NCI-H2081 (cell line): ENCODE measurements around the gene PARN.
"Not testable (repeated sequence)": the region's sequence is repeated elsewhere in the genome, so short reads cannot be mapped to it uniquely, and the experiment has no call there.

ENCODE experiments used
- DNase-seq, 2 experiments: peaks; one replicate each; lab custom pipeline; 2025; lab: John Stamatoyannopoulos, UW

The PARN gene

DNA sequence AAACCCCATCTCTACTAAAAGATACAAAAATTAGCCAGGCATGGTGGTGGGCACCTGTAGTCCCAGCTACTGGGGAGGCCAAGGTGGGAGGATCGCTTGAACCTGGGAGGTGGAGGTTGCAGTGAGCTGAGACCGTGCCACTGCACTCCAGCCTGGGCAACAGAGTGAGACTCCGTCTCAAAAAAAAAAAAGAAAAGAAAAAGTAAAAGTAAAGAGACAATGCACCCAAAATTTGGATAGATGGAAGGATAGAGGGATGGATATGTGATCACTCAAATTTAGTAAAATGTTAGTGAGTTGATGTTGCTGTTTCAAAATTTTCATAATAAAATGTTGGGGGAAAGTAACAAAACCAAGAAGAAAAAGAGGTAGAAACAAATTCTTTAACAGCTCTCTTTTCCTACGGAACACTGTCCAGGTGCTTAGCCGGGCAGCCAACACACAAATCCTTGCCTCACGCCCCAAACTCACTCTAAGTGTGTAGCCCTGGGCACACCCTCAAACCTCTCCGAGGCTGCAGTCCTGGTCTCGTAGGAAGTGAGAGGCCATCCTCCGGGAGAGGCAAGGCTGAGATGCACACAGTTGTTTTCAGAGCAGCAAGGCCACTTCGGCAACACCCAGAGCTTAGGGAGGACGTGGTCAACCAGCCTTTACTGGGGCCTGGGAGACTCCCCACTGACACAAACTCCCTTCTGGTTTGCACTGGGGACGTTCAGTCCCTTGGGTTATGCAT lies 228.9 kb downstream of the PARN start:
- not testable (repeated sequence) for DNase-seq

DNA sequence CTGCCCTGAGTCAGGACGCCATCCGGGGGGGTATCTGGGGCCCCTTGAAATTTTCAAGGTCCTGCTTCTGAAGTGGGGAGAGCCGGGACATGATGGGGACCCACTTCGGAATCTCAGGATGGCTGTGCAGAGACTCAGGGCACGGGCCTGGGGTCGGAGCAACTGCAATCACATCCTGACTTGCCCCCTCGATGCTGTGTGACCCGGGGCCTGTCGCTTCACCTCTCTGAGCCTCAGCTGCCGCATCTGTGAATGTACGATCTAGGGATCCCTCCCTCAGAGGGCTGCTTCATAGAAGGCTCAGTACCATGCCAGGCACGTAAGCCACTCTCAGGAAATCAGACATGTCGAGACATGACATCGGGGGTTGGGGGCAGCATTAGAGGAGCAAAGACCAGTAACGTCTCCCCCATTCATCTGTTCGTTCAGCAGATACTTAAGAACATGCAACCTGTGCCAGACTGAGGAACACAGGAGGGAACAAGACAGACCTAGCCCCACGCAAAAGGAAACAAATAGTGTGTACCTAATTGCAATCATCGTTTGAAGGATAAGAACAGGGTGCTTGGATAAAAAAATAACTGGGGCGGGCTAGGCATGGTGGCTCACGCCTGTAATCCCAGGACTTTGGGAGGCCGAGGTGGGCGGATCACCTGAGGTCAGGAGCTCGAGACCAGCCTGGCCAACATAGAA lies 229.6 kb downstream of the PARN start:
- DNase-seq: no peak

DNA sequence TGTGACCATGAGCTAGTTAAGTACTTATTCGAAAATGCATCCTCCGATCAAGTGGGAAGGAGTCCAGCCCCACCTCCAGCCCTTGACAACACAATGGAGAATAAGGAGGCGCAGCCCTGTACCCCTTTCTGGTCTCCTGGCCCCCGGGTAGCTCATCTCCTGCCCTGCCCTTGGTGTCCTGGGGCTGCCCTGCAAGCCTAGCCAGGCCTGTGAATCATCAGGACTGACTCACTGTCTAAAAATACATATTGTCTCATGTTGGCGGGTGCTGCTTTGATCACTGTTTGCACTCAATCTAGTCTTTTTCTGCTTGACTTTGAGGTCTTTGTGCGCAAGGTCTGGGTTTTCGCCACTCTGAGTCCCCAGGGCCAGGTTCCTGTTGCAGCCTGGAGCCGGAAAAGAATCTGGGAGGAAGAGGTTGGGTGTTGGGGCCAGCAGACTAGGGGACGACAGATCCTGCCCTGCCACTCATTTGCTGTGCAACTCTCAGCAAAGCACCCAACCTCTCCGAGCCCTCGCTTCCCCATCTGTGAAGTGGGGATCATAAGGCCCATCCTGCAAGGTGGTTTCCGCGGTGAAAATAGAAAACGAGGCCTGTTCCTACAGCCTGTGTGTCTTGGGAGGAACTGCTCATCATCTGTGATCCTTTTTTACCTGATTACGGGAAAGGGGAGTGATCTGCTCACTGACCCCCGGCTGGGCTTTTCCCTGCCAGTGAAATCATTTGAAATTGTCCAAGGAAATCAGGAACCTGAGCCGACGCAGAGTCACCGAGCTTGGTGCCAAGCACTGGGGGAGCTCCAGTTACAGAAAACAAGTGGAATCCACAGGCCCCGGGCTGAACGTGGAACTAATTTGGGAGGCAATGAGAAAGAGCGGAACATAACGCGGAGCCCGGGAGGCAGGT lies 230.4 kb downstream of the PARN start:
- no peak for DNase-seq

DNA sequence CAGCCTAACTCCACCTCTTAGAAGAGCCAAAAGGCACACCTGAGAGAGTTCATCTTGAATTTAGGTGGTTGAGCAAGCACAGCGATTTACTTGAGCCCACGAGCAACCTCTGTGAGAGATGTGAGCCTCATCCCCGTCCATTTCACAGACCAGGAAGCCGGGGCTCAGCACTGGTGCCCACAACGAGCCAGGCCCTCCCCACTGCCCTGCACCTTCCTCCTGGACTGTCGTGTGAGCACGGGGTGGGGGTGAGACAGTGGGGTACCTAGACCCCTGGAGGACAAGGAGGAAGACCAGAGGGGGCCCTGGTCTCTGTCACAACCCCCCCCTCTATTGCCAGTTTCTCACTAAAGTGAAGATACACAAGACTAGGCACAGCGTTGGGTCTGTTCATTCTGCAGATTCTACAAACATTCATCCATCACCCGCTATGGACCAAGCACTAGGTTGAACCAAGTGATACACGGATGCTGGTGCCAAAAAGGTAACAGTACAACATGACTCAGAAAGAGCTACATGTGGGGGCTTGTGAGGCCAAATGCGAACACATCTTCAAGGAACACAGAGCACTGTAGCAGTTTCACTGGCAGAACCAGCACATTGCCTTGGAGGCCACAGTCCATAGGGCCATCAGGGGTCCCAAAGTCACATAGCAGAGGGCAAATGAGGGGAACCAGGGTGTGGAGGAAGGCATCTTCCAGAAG lies 231.9 kb downstream of the PARN start:
- no peak for DNase-seq

DNA sequence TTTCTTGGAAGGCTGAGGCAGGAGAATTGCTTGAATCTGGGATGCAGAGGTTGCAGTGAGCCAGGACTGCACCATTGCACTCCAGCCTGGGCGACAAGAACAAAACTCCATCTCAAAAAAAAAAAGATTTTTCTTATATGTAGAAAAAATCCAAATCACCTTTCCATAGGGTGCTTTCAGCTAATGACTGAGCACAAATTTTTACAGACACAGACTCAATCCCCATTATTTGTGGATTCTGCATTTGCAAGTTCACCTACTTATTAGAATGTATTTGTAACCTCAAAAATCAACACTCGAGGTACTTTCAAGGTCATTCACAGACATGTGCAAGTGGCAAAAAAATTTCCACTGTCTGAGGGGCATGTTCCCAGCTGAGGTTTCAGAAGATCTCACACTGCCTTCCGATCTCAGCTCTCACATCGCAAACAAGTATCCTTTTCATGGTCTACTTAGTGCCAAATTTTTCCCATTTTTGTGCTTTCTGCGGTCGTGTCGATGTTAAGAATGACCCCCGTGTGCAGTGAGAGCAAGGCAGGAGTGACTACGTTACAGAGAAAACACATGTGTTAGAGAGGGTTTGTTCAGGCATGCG lies 234.3 kb downstream of the PARN start:
- DNase-seq: not testable (repeated sequence)

DNA sequence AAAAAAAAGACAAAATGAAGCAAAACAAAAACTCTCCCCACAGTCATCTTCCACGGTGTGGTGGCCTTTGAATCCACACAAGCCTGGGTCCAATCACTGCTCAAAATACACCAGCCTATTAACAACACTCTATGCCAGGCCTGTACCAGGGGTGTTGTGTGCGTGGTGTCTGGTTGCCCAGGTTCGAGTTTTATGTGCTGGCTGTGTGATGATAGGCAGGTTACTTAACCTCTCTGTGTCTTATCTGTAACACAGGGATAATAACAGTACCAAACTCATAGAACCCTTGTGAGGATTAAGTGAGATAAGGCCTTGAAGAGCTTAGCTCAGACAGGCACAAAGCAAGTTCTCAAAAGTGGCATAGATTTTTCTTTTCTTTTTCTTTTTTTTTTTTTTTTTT lies 235.2 kb downstream of the PARN start:
- DNase-seq: no peak

DNA sequence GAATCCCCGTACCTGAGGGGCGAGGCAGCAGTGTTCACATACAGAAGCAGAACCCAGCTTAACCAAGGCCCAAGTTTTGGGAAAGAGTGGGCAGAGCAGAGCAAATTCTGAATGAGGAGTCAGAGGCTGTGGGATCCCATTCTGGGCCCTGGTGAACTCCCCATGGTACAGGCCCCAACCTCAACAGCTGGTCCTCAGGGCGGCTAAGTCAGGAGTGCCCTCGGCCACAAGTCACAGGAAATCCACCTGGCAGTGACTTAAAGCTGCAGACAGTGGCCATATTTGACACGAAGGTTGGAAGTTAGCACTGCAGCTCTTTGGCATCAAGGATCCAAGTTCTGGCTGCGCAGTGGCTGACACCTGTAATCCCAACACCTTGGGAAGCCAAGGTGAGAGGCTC lies 237.1 kb downstream of the PARN start:
- no peak for DNase-seq

DNA sequence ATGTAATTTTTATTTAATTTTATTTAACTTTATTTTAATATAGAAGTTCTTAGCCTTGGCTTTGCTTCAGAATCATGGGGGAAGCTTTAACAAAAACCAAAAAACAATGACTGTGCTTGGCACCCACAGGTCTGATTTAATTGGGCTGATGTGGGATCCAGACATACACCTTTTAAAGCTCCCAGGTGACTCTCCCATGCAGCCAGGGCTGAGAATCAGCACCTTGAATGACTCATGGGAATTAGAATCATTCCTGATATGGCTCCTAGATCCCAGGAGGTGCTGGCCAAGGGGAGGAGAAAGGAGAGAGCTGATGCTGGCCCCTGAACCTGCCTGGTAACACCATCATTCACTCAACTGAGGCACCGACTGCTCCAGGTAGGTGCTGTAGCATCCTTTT lies 240.7 kb downstream of the PARN start:
- no peak for DNase-seq

DNA sequence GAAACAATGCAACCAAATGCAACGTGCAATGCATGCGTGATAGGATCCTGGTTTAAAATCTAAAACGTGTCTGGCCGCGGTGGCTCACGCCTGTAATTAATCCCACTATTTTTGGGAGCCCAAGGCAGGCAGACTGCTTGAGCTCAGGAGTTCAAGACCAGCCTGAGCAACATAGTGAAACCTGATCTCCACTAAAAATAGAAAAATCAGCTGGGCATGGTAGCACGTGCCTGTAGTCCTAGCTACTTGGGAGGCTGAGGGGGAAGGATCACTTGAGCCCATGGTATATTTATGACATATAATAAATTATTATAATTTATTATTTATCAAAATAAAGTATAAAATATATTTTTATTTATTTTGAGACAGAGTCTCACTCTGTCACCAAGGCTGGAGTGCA lies 241.8 kb downstream of the PARN start:
- DNase-seq: no peak

DNA sequence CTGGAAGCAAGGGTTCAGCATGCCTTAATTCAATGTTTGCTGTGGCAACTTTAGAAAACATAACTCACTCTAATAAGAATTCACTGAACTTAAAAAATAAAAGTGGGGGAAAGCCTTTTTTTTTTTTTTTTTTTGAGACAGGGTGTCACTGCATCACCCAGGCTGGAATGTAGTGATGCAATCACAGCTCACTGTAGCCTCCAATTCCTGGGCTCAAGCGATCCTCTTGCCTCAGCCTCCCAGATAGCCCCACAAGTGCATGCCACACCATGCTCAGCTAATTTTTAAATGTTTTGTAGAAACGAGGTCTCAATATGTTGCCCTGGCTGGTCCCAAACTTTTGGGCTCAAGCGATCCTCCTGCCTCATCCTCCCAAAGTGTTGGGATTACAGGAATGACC lies 243.9 kb downstream of the PARN start:
- DNase-seq: no peak
